HepG2 (cell line): ENCODE measurements around the gene CCDC158. TPM values are rescaled to one million over a fixed set of nuclear protein-coding genes. Genes with fewer than 3 reads are reported as not detected.

Experiments
- ATAC-seq: fragments of 200-7000 bp; cut with Tn5 transposase; 3 replicates; pipeline ENCODE4 v1.9.1; 2020; ENCODE audit warnings: mild to moderate bottlenecking, moderate library complexity
- BruUV-seq: library from RNA; stranded (reverse); fragments of 400-500 nt; replicated peaks from 2 replicates; lab custom pipeline; 2021; lab: Mats Ljungman, UMichigan
- CTCF ChIA-PET: fragments of 300-600 bp; formaldehyde crosslinking; extraction: SDS; loops from one replicate; lab custom pipeline; 2021; ENCODE audit warnings: low total read pairs, inconsistent platforms, low intra/inter-chr PET ratio; lab: Yijun Ruan, JAX
- POLR2A ChIA-PET: fragments of 350-600 bp; sonication (Branson Sonifier 250); formaldehyde crosslinking; loops from one replicate; lab custom pipeline; 2020; ENCODE audit warnings: antibody characterized with exemption, inconsistent platforms; lab: Yijun Ruan, JAX
- DNase-seq: peaks from one replicate; pipeline ENCODE4 v3.0.0-alpha.2; 2015; ENCODE audit warnings: low spot score
- FAIRE-seq: peaks from 3 replicates; lab custom pipeline; 2011; peaks lifted over from hg19 to GRCh38; lab: Jason Lieb, UNC
- H2AFZ ChIP-seq: one replicate; pipeline ENCODE4 v1.6.1; 2011; ENCODE audit warnings: low read length, inconsistent platforms
- H3K27ac ChIP-seq: fragments of 300-600 bp; 3 replicates; pipeline ENCODE4 v1.8.0; 2011; ENCODE audit warnings: mixed run types, mild to moderate bottlenecking, mixed read lengths, low read length, inconsistent platforms; ENCODE audit not compliant: insufficient read depth; ENCODE audit errors: extremely low read length
- H3K27me3 ChIP-seq, 2 experiments: fragments of 200-600 bp in 1 of 2; 2 replicates in 1 of 2; 3 replicates in 1 of 2; pipeline versions ENCODE4 v1.6.0 to v1.8.0; 2011; ENCODE audit warnings: low read length in 2 of 2, mild to moderate bottlenecking in 2 of 2, moderate library complexity in 2 of 2, inconsistent platforms in 1 of 2; ENCODE audit not compliant: insufficient read depth in 2 of 2, control insufficient read depth in 1 of 2
- H3K36me3 ChIP-seq, 2 experiments: fragments of 200-600 bp in 1 of 2; replicated peaks in 1 of 2; 2 replicates in 1 of 2; 3 replicates in 1 of 2; pipeline versions ENCODE4 v1.5.1 to v1.8.0; 2011; ENCODE audit warnings: low read length in 2 of 2, inconsistent platforms in 1 of 2; ENCODE audit not compliant: insufficient read depth in 2 of 2, control insufficient read depth in 1 of 2
- H3K4me1 ChIP-seq: 2 replicates; pipeline ENCODE4 v1.5.1; 2012; ENCODE audit warnings: low read length, inconsistent platforms; ENCODE audit not compliant: insufficient read depth
- H3K4me2 ChIP-seq: 2 replicates; pipeline ENCODE4 v1.6.0; 2011; ENCODE audit warnings: low read depth, low read length, inconsistent platforms
- H3K4me3 ChIP-seq, 3 experiments: fragments of 200-600 bp in 1 of 3; sonication (generic), shearing (Covaris generic) in 1 of 3; replicated peaks in 1 of 3; 2 replicates each; pipeline ENCODE4 v1.5.1; 2011 to 2016; ENCODE audit warnings: low read length in 3 of 3, inconsistent platforms in 2 of 3, low read depth in 2 of 3, mild to moderate bottlenecking in 2 of 3, control low read depth in 1 of 3, mixed read lengths in 1 of 3; ENCODE audit not compliant: insufficient read depth in 1 of 3
- H3K79me2 ChIP-seq: one replicate; pipeline ENCODE4 v1.6.1; 2011; ENCODE audit warnings: low read length, inconsistent platforms; ENCODE audit not compliant: insufficient read depth
- H3K9ac ChIP-seq: 2 replicates; pipeline ENCODE4 v1.6.0; 2011; ENCODE audit warnings: mild to moderate bottlenecking, low read depth, low read length, inconsistent platforms; ENCODE audit not compliant: insufficient read depth
- H3K9me3 ChIP-seq: 2 replicates; pipeline ENCODE4 v1.5.1; 2012; ENCODE audit warnings: mild to moderate bottlenecking, low read length
- H4K20me1 ChIP-seq: 2 replicates; pipeline ENCODE4 v1.6.0; 2011; ENCODE audit warnings: inconsistent platforms, mild to moderate bottlenecking, low read length, moderate library complexity; ENCODE audit not compliant: insufficient read depth
- ATRX ChIP-seq: sonication (generic); formaldehyde crosslinking; IDR thresholded peaks from 2 replicates; pipeline ENCODE4 v1.4.0; 2020; ENCODE audit warnings: missing genetic modification reagents, borderline replicate concordance
- EED ChIP-seq: sonication (generic); formaldehyde crosslinking; IDR thresholded peaks from 2 replicates; pipeline ENCODE4 v1.5.0; 2020; ENCODE audit warnings: mild to moderate bottlenecking, missing genetic modification reagents
- GABPA ChIP-seq, 2 experiments: IDR thresholded peaks; 2 replicates each; pipeline ENCODE4 v1.6.1; 2011 to 2016; ENCODE audit warnings: low read depth in 2 of 2, low read length in 1 of 2, missing biosample characterization in 1 of 2, missing genetic modification characterization in 1 of 2
- GTF2F1 ChIP-seq: fragments of 150-350 bp; IDR thresholded peaks from 2 replicates; pipeline ENCODE4 v1.6.1; 2014; ENCODE audit warnings: low read length
- IKZF4 ChIP-seq: sonication (generic); formaldehyde crosslinking; IDR thresholded peaks from 2 replicates; pipeline ENCODE4 v1.5.1; 2020; ENCODE audit warnings: borderline replicate concordance, mild to moderate bottlenecking, low read depth, missing genetic modification reagents; ENCODE audit errors: not compliant biosample characterization
- IRX3 ChIP-seq: sonication (generic); formaldehyde crosslinking; IDR thresholded peaks from 2 replicates; pipeline ENCODE4 v1.8.1; 2023; ENCODE audit warnings: mild to moderate bottlenecking, low read depth, missing genetic modification reagents, borderline replicate concordance
- PAWR ChIP-seq: sonication (generic); formaldehyde crosslinking; IDR thresholded peaks from 2 replicates; pipeline ENCODE4 v1.4.0; 2020; ENCODE audit warnings: missing genetic modification reagents, mild to moderate bottlenecking, borderline replicate concordance
- U2AF2 ChIP-seq: fragments of 200-400 bp; formaldehyde crosslinking; IDR thresholded peaks from 2 replicates; pipeline ENCODE4 v1.6.1; 2017; ENCODE audit warnings: low read depth, mild to moderate bottlenecking, low read length
- ZFP1 ChIP-seq: IDR thresholded peaks from 2 replicates; pipeline ENCODE4 v1.6.1; 2016
- ZFYVE20 ChIP-seq: sonication (generic); formaldehyde crosslinking; IDR thresholded peaks from 2 replicates; pipeline ENCODE4 v1.8.0; 2023; ENCODE audit warnings: low read depth, mild to moderate bottlenecking, moderate library complexity, missing genetic modification reagents, borderline replicate concordance
- ZNF20 ChIP-seq: sonication (generic); formaldehyde crosslinking; IDR thresholded peaks from 2 replicates; pipeline ENCODE4 v1.4.0; 2020; ENCODE audit warnings: mild to moderate bottlenecking, moderate library complexity, missing genetic modification reagents
- ZNF326 ChIP-seq: sonication (generic); formaldehyde crosslinking; IDR thresholded peaks from 2 replicates; pipeline ENCODE4 v1.4.0; 2020; ENCODE audit warnings: missing genetic modification reagents, borderline replicate concordance
- ZNF446 ChIP-seq: sonication (generic); formaldehyde crosslinking; IDR thresholded peaks from 2 replicates; pipeline ENCODE4 v1.5.0; 2020; ENCODE audit warnings: mild to moderate bottlenecking, missing genetic modification reagents
- ZNF512 ChIP-seq: sonication (generic); formaldehyde crosslinking; IDR thresholded peaks from 2 replicates; pipeline ENCODE4 v1.4.0; 2020; ENCODE audit warnings: mild to moderate bottlenecking, missing genetic modification reagents
- ZNF562 ChIP-seq: sonication (generic); formaldehyde crosslinking; IDR thresholded peaks from 2 replicates; pipeline ENCODE4 v1.8.0; 2022; ENCODE audit warnings: missing genetic modification reagents, borderline replicate concordance
- ZNF740 ChIP-seq: sonication (generic); formaldehyde crosslinking; IDR thresholded peaks from 2 replicates; pipeline ENCODE4 v1.4.0; 2020; ENCODE audit warnings: missing genetic modification reagents
- ZNF816 ChIP-seq: sonication (generic); formaldehyde crosslinking; IDR thresholded peaks from 2 replicates; pipeline ENCODE4 v1.8.0; 2022; ENCODE audit warnings: missing genetic modification reagents, mild to moderate bottlenecking, borderline replicate concordance
- WGBS: methylation state at CpG from one replicate; pipeline ENCODE4 v1.1.6; 2017; ENCODE audit warnings: low lambda C conversion rate; 5-methylcytosine and 5-hydroxymethylcytosine counted together
- in situ Hi-C: cut with HindIII; loops from 2 replicates; pipeline ENCODE4 v1.10.0; 2017; ENCODE audit warnings: low pct_unique_long_range_greater_than_20kb; ENCODE audit not compliant: extremely low pct_ligation_motif_present
- intact Hi-C: fragments of 100-400 bp; cut with micrococcal nuclease; formaldehyde crosslinking; loops from one replicate; pipeline ENCODE4 v1.10.0; 2022; ENCODE audit not compliant: unreplicated experiment
- polyA plus RNA-seq, 8 experiments: library from polyadenylated mRNA; depleted of rRNA in 3 of 8; stranded (reverse) in 7 of 8; unstranded in 1 of 8; fragments of >200 nt; fragmentation: Illumina TruSeq in 4 of 8; extraction: Trizol in 4 of 8; gene quantifications; 2 replicates each; pipeline versions ENCODE4 v1.2.1 to v1.2.3, GENCODE V29; 2011 to 2016; ENCODE audit warnings: low read depth in 4 of 8, missing spikeins in 1 of 8, mixed read lengths in 1 of 8; ENCODE audit not compliant: insufficient read depth in 1 of 8
- total RNA-seq, 5 experiments: library from RNA; depleted of rRNA; stranded (reverse); fragments of >200 nt; fragmentation: Illumina TruSeq; extraction: Trizol; gene quantifications; 2 replicates each; pipeline ENCODE4 v1.2.3, GENCODE V29; 2016; ENCODE audit warnings: low read depth in 1 of 5

Gene CCDC158
- total and polyA plus RNA-seq, 2 of the 13 experiments (the other 11 are each of a cell fraction or from before 2014, with no cell fraction given) = not detected

- ATAC-seq = no peak
- no peak for FAIRE-seq
- POLR2A ChIA-PET = no interaction called here
- no peak for DNase-seq
- Histone ChIP-seq H3K36me3 (no peaks in the 10 kb centered on the region), H3K9me3 (no peaks in the 10 kb centered on the region), H3K4me2 (no peak overlapping the region), H4K20me1 (no peaks in the 10 kb centered on the region), H3K27ac (no peak overlapping the region), H3K27me3 (no peaks in the 10 kb centered on the region), H3K4me3 (no peak overlapping the region), H3K4me1 (peaks cover 26% of the 10 kb centered on the region), H3K79me2 (no peaks in the 10 kb centered on the region), H3K9ac (no peak overlapping the region), H2AFZ (no peak overlapping the region)
- TF ChIP-seq IKZF4 (CRISPR knock-in tag) (no peak), ATRX (CRISPR knock-in tag) (no peak), U2AF2 (no peak), ZNF326 (no peak), GTF2F1 (no peak), ZNF816 (no peak), ZNF20 (CRISPR knock-in tag) (no peak), ZNF562 (CRISPR knock-in tag) (no peak), EED (CRISPR knock-in tag) (no peak), PAWR (CRISPR knock-in tag) (no peak), ZFYVE20 (CRISPR knock-in tag) (no peak), IRX3 (CRISPR knock-in tag) (no peak), GABPA (IDR thresholded peaks at IDR 0.05; ENCODE audit: low read depth, low read length) (no peak), GABPA (CRISPR knock-in tag; IDR thresholded peaks at IDR 0.05; ENCODE audit: low read depth) (no peak), ZNF740 (CRISPR knock-in tag) (no peak), ZFP1 (no peak), ZNF512 (CRISPR knock-in tag) (no peak), ZNF446 (CRISPR knock-in tag) (no peak)
- in situ Hi-C loops (loop anchor here (10.0 kb wide), 1 partner anchor 119 kb away; the partner anchor contains the start of gene FAM47E), intact Hi-C loops (no loop called here)
- CTCF ChIA-PET = no interaction called here
- BruUV-seq = no TSS peak
- WGBS = 29% methylated on average over 6 of the region's 6 CpGs
These were observed 46.9 kb downstream of the CCDC158 start for GRCh38 chr4:76373919-76374552.
